LNCAP (cell line): ENCODE data around the gene LSM11.

ENCODE experiments used
- CTCF ChIP-seq: fragments of 450-650 bp; IDR thresholded peaks from 2 replicates; pipeline ENCODE4 v1.5.1; 2017; ENCODE audit warnings: mild to moderate bottlenecking

The LSM11 gene

DNA sequence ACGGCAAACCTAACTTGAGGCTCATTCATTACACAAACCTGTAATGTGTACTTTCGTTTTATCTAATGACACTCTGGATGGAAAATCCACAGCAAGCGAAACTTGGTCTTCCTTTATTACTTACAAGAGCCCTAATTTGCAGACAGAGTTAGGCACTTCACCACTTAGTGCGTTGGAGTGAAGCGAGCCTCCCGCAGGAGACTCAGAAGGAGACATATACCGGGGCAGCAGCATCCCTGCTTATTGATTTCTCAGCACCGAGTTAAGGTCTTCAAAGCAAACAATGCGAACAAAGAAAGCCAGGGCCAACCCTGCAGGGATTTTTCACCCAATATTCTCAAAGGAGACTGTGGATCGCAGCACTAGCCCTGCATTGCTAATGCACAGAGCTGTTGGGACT lies 28.6 kb downstream of the LSM11 start:
- TF ChIP-seq CTCF = no peak

- TF ChIP-seq CTCF = no peak
Observed at GRCh38 chr5:157778121-157778805, 34.8 kb downstream of the LSM11 start.

DNA sequence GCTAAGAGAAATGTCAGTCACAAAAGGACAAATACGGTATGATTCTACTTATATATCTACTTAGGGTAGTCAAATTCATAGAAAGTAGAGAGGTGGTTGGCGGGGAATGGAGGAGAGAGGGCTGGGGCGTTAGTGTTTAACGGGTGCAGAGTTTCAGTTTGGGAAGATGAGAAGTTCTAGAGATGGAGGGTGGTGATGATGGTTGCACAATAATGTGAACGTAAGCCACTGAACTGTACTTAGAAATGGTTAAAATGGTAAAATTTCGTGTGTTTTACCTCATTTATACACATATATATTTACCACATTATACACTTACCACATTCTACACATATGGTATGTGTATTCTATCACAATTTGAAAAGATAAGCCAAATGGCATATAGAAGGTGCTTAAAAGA lies 35.7 kb downstream of the LSM11 start:
- no peak for TF ChIP-seq CTCF

DNA sequence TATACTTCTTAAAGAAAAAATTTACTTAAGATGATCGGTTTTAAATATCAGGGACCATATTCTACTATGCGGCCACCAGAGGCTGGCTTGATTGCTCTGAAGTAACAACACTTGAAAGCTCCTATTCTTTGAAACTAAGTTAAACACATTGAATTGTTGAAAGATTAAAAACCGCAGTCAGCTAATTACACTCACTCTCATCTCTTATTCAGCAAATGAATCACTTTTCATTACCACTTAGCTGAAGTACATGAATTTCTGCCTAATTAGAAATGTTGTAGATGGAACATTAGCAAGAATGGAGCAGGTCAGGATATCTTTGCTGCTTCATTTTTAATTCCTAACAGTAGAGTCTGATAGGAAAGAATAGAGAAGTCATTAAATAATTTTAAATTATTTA lies 42.3 kb downstream of the LSM11 start:
- no peak for TF ChIP-seq CTCF

DNA sequence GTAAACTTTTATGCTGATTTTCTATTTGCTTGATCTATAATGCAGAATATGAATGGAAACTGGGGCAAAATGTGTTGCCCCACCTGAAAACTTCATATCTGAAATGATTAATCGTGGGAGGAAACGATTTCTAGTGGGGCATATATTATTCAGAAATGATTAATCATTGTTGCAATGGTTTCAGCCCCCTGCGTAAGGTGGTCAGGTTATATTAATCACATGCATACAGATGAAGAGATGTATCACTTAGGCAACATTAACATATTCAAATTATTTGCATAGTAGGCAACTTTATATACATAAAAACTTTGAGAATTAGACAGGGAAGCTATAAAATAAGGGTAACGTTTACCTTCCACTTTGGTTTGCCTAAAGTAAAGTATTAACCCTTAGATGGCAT lies 49.8 kb downstream of the LSM11 start:
- TF ChIP-seq CTCF = no peak

- TF ChIP-seq CTCF = no peak
Observed at GRCh38 chr5:157799578-157799977, 56.1 kb downstream of the LSM11 start.

DNA sequence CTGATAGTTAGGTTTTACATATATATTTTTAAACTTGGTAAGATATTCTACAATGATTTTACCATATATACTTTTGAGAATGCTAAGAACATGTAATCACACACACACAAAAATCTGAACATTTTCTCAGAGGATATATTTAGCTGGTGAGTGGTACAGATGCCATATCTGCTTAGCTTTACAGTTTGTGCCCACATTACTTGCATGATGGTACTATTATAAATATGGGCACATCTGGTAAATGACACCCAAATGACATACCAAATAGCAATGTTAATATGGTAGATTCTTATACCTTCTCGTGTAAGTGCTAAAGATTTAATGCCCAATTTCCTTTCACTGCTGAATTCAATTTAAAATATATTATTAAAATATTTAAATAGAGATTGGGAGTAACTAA lies 56.6 kb downstream of the LSM11 start:
- no peak for TF ChIP-seq CTCF

DNA sequence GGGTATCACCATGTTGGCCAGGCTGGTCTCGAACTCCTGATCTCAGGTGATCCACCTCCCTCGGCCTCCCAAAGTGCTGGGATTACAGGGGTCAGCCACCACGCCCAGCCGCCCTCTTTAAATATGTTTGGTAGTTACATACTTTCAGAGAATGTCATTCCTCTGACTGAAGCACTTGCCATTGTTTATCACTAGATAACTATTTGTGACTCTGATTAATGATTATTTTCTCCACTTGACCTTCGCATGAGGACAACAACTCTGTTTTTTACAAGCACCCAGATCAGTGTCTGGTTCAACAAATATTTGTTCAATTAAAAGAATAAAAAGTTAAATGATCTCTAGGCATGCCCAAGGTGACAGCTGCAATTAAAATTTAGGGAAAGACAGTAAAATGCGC lies 59.2 kb downstream of the LSM11 start:
- TF ChIP-seq CTCF = no peak
